Measurements from ENCODE around the gene RNF38. TPM values are rescaled to one million over a fixed set of nuclear protein-coding genes. Genes with fewer than 3 reads are reported as not detected.
"Not testable (repeated sequence)": the region's sequence is repeated elsewhere in the genome, so short reads cannot be mapped to it uniquely, and the experiment has no call there.

Gene RNF38
- total RNA-seq = 10 to 100 TPM in 4 of 6 experiments, 1 to 10 TPM in 2; 6.8 to 13.5 (median 11.9) TPM
- long read RNA-seq, partial matches to known transcripts = 0 of 1 reads
- long read RNA-seq, other reads (novel, unspliced or antisense) = 1 of 1 reads

- WGBS (ENCODE audit: insufficient coverage, low coverage, low lambda C conversion rate, missing lambda C conversion rate) = 0% methylated on average over 8 of the region's 12 CpGs
- H3K27ac ChIP-seq = peak within 1 kb of the TSS; percentile 72 to 89 (median 80)
- H3K9me3 ChIP-seq = no peaks in the 10 kb centered on the region
- no peak for DNase-seq
- intact Hi-C loops (cut with DNase I) = loop anchor here (5.0 to 10.0 kb wide), 2 partner anchors 52 to 155 kb away; no protein-coding TSS in a partner anchor
- H3K4me1 ChIP-seq = peaks cover 0 to 24% (median 7%) of the 10 kb centered on the region in 4 donors
- H3K27me3 ChIP-seq = no peaks in the 10 kb centered on the region
- no peak for ATAC-seq
- no peaks in the 10 kb centered on the region for H3K36me3 ChIP-seq
- H3K4me3 ChIP-seq = peak within 1 kb of the TSS; percentile 56 to 77 (median 67)
- no peak for TF ChIP-seq POLR2A (IDR thresholded peaks at IDR 0.05)
- no peak for TF ChIP-seq CTCF (IDR thresholded peaks at IDR 0.05)
Observed at GRCh38 chr9:36399980-36400331, at the start of gene RNF38. Gene RNF38, minus strand, starts transcription at chr9:36400269. Its CDS starts 161 bp downstream, at chr9:36400108.

- H3K4me3 ChIP-seq; H3K27ac ChIP-seq; DNase-seq; H3K4me1 ChIP-seq; intact Hi-C loops (cut with DNase I); H3K27me3 ChIP-seq; H3K36me3 ChIP-seq; H3K9me3 ChIP-seq: not testable (repeated sequence)
- peak in 2 of 4 donors; percentile 16 to 38 for ATAC-seq
- 56% methylated on average over 9 of the region's 9 CpGs for WGBS (ENCODE audit: insufficient coverage, low coverage, low lambda C conversion rate, missing lambda C conversion rate)
Observed at GRCh38 chr9:36448555-36448954, 48.5 kb upstream of the RNF38 start.

GRCh38 chr9:36448017-36448416 is 47.9 kb upstream of the RNF38 start:
- H3K27ac ChIP-seq = no peak overlapping the region
- no peaks in the 10 kb centered on the region for H3K36me3 ChIP-seq
- H3K27me3 ChIP-seq = no peaks in the 10 kb centered on the region
- DNase-seq (no peak), ATAC-seq (peak in 2 of 4 donors; percentile 33 to 51)
- H3K4me3 ChIP-seq = no peak overlapping the region
- peaks cover 0 to 9% (median 0%) of the 10 kb centered on the region in 4 donors for H3K4me1 ChIP-seq
- no peaks in the 10 kb centered on the region for H3K9me3 ChIP-seq
- TF ChIP-seq CTCF (IDR thresholded peaks at IDR 0.05) (no peak), POLR2A (IDR thresholded peaks at IDR 0.05) (no peak)
- WGBS (ENCODE audit: insufficient coverage, low coverage, low lambda C conversion rate, missing lambda C conversion rate) = 5% methylated on average over 1 of the region's 1 CpG
- intact Hi-C loops (cut with DNase I) = no loop called here

GRCh38 chr9:36446678-36447077 is 46.6 kb upstream of the RNF38 start:
- H3K36me3 ChIP-seq; H3K27me3 ChIP-seq; H3K4me3 ChIP-seq; intact Hi-C loops (cut with DNase I); H3K27ac ChIP-seq; H3K9me3 ChIP-seq; H3K4me1 ChIP-seq; DNase-seq; ATAC-seq: not testable (repeated sequence)
- WGBS (ENCODE audit: insufficient coverage, low coverage, low lambda C conversion rate, missing lambda C conversion rate) = no CpG with 5 or more reads among the region's 10 CpGs

GRCh38 chr9:36445800-36446361 is 45.8 kb upstream of the RNF38 start:
- H3K27ac ChIP-seq = no peak overlapping the region
- ATAC-seq (peak in 1 of 4 donors; percentile 6), DNase-seq (no peak)
- whole genome bisulfite sequencing (ENCODE audit: insufficient coverage, low coverage, low lambda C conversion rate, missing lambda C conversion rate) = 52% methylated on average over 3 of the region's 5 CpGs
- no peaks in the 10 kb centered on the region for H3K9me3 ChIP-seq
- intact Hi-C loops (cut with DNase I) = no loop called here
- H3K27me3 ChIP-seq = no peaks in the 10 kb centered on the region
- no peaks in the 10 kb centered on the region for H3K36me3 ChIP-seq
- H3K4me1 ChIP-seq = peaks cover 0 to 9% (median 0%) of the 10 kb centered on the region in 4 donors
- no peak for TF ChIP-seq POLR2A (IDR thresholded peaks at IDR 0.05)
- TF ChIP-seq CTCF (IDR thresholded peaks at IDR 0.05) = no peak
- H3K4me3 ChIP-seq = no peak overlapping the region
